Putamen (tissue), 1 donor: ENCODE data around the gene TDRD12.
A peak's percentile ranks its signal among the peaks of the same experiment; 100 is the strongest.

Experiments
- DNase-seq: peaks from one replicate; pipeline ENCODE4 v3.0.0-alpha.2; 2016; ENCODE audit warnings: low spot score

The TDRD12 gene

DNA sequence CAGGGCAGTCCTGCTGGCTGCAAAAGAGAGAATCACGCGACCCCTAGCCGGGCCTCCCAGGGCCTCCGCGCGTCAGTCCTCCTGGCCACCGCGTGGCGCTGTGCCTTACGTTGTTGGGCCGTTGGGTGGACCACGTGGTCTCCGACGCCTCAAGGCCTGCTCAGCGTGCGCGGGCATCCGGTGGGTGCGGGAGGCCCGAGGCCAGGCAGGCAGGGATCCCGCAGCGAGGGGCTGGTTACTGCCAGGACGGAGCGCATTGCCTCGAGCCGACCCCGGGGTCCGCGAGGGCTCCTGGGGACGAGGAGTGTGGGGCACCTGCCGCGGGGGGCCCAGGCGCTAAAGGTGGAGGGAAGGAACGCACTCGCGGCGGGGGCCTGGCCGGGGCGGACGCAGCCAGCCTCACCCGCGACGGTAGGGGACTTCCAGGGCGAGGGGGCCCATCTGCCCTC lies at the start of gene TDRD12:
TDRD12 (plus strand) TSS at position 157 of the 449 bp plus-strand sequence. CDS start 306 bp downstream, outside the sequence.
- no peak for DNase-seq

DNA sequence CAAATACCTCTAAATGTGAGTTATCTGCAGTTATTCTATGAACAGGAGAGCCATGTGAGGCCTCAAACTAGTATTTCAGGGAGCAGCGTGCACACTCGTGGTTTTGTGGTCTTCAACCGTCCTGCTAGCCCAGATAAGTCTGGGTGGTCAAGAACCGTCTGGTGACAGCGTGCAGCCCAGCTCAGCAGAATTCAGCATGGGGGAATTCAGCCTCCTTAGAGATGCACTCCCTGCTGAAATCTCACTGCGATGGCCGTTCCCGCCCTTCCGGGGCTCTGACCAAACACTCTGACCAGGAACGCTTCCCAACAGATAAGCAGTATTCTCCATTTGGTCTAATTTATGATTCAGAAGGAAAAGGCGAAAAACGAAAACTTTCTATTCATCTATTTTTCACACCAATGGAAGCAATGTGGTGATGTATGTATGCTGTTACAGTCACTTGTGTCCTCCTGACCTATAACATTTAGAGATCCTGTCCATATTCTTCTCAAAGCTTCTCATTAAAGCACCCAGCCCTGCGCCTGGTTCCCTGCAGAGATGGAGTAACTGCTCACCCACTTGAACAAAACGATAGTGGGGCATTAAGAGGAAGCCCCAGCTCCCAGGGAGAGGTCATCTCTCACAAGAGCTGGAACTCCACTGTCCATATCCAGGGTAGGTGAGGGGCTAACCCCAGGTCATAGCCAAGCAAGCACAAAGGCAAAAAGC lies 47.5 kb upstream of the TDRD12 start:
- no peak for DNase-seq

DNA sequence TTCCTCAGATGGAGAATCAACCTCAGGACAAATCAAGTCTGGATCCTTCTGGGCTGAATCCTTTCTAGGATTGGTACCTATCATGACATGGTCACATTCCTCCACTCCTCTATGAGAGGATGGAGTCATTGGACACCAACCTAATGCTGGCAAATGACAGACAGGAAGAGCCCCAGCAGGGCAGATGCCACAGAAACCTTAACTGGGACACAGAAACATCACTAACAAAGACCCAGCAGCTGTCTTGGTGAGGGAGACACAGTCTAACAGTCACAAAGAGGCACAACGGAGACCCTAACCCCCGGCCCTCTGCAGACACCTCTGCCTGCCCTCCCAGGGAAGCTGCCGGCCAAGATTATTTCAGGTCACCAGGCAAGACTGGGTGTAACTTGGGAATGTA lies 46.7 kb upstream of the TDRD12 start:
- DNase-seq = no peak

- no peak for DNase-seq
These were observed 46.0 kb upstream of the TDRD12 start for GRCh38 chr19:32673573-32673972.

DNA sequence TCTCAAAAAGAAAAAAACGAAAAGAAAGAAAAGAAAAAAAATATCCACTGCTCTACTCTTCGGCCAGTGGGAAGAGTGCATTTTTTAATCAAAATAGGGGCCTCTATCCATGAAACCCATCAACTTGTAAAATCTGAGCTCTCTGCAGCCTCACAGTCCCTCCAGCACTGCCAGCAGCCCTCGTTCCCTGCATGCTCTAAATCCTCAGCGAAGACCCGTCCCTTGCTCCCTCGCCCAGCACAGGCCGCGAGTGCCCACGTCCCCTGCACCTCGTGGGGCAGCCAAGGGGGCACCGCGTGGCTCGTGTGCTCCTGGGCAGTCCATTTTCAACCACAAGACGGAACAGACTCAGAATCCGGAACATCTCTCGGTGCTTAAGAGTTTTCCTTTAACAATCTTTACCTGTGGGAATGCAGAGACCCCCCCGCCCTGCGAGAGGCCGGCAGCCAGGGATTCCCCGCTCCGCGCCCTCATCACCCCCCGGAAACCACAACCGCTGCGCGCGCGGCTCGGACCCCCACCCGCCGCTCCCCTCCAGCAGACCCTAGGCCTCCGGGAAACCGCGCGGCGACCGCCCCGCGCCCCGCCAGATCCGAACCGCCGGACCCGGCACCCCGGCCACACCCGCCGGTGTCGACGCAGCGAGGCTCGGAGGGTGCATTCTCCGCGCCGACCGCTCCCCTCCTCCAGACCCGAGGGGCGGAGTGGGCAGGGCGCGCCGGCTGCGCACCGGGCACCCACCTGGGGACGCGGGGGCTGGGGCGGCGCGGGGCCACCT lies 45.2 kb upstream of the TDRD12 start:
- no peak for DNase-seq

- peak; percentile 99 for DNase-seq
These were observed 44.4 kb upstream of the TDRD12 start, which contains the start of gene ANKRD27 for GRCh38 chr19:32674931-32675719. TSS of gene ANKRD27 (minus strand) at chr19:32675180. CDS start at chr19:32659015, 16,165 bp downstream.

GRCh38 chr19:32675720-32676185 lies 43.8 kb upstream of the TDRD12 start, which contains the start of gene RGS9BP:
TSS of gene RGS9BP (plus strand) at chr19:32675848. CDS start at chr19:32676264, 416 bp downstream.
- DNase-seq = peak; percentile 74

- no peak for DNase-seq
These were observed 43.2 kb upstream of the TDRD12 start for GRCh38 chr19:32676186-32676894.

GRCh38 chr19:32676895-32677359 lies 42.6 kb upstream of the TDRD12 start:
- no peak for DNase-seq

DNA sequence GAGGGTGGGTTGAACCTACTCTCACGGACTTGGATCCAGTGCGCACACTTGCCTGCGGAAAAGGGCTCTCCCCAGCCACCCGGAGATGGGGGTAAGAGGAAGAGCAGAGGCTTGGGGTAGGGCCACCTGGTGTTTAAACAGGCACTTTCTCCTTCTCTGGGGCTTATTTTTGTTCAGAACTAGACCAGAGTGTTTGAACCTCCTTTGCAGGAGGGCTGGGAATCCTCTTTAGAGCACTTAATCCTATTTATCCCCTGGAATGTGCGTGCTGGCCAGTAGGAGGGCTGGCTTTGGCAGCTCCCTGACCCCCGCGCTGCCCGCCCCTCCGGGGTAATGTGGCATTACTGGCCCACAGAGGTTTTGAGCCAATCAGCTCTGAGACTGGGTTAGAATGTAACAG lies 41.9 kb upstream of the TDRD12 start:
- DNase-seq = no peak

GRCh38 chr19:32680986-32681385 lies 38.6 kb upstream of the TDRD12 start:
- DNase-seq = no peak

DNA sequence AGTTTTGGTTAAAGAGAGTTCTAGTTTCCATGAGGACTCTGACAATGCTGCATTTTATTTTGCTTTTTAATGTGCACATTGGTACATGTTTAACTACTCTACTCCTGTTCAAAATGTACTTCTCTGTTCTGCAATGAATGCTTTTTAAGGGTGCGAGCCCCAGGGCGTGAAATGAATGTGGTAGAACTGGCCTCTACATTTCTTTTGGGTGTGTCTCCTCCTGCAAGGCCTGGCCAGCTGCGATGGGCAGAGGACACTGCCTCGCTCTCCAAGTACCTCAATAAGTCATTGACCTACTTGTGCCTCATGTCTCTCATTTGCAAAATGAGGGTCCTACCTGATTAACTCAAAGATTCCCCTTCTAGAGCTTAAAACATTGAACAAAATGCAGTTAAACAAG lies 37.2 kb upstream of the TDRD12 start:
- no peak for DNase-seq

- no peak for DNase-seq
These were observed 32.6 kb upstream of the TDRD12 start for GRCh38 chr19:32686847-32687475.

- no peak for DNase-seq
These were observed 31.9 kb upstream of the TDRD12 start for GRCh38 chr19:32687681-32688080.

DNA sequence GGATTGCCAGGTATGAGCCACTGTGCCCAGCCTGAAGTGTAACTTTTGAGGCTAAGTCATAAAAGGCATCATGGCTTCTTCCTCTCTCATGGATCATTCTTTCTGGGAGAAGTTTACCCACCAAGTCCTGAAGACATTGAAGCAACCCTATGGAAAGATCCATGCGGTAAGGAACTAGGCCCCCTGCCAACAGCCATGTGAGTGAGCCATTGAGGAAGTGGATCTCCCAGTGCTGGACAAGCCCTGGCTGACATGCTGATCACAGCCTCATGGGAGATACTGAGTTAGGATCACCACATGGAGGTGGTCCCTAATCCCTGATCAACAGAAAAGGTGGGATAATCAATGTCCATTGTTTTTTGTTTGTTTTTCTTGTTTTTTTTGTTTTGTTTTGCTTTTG lies 31.3 kb upstream of the TDRD12 start:
- DNase-seq = no peak

GRCh38 chr19:32691291-32691951 lies 28.1 kb upstream of the TDRD12 start, which contains the start of gene NUDT19:
TSS of gene NUDT19 (plus strand) at chr19:32691821. CDS start at chr19:32691961, 140 bp downstream.
- DNase-seq = peak; percentile 79

DNA sequence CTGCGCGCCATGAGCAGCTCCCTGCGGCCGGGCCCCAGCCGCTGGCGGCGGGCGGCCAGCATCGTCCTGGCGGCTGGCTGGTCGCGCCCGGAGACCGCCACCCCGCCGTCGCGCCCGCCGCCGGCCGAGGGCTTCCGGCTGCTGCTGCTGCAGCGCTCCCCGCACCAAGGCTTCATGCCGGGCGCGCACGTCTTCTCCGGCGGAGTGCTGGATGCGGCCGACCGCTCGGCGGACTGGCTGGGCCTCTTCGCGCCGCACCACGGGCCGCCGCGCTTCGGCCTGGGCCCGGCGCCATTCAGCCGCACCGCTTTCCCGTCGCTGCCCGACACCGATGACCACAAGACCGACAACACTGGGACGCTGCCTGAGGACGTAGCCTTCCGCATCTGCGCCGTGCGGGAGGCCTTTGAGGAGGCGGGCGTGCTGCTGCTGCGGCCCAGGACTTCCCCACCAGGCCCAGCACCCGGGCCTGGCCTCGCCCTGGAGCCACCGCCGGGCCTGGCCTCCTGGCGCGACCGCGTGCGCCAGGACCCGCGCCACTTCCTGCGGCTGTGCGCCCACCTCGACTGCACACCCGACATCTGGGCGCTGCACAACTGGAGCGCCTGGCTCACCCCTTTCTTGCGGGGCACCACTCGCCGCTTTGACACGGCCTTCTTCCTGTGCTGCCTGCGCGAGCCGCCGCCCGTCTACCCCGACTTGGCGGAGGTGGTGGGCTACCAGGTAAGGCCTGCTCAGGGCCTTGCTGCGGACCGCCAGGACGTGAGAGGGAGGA lies 27.4 kb upstream of the TDRD12 start:
- peak; percentile 26 for DNase-seq

GRCh38 chr19:32692727-32693061 lies 26.9 kb upstream of the TDRD12 start:
- no peak for DNase-seq
